BJ (cell line): Measurements from ENCODE around the gene GTF3C1. TPM values are rescaled to one million over a fixed set of nuclear protein-coding genes. Genes with fewer than 3 reads are reported as not detected.

ENCODE experiments used
- CTCF ChIA-PET: fragments of 350-600 bp; formaldehyde crosslinking; extraction: SDS; loops from one replicate; lab custom pipeline; 2021; ENCODE audit warnings: antibody characterized with exemption, inconsistent platforms; lab: Yijun Ruan, JAX
- POLR2A ChIA-PET: fragments of 300-600 bp; sonication (Branson Sonifier 250); formaldehyde crosslinking; extraction: SDS; loops from one replicate; lab custom pipeline; 2021; ENCODE audit warnings: antibody characterized with exemption; lab: Charles Lee
- DNase-seq: peaks from one replicate; pipeline ENCODE4 v3.0.0-alpha.2; 2011; ENCODE audit warnings: low read depth
- H3K27me3 ChIP-seq: 2 replicates; pipeline ENCODE4 v1.6.0; 2011; ENCODE audit warnings: low read length; ENCODE audit not compliant: control insufficient read depth, insufficient read depth
- H3K36me3 ChIP-seq: 2 replicates; pipeline ENCODE4 v1.5.1; 2011; ENCODE audit warnings: low read length; ENCODE audit not compliant: control insufficient read depth, insufficient read depth
- H3K4me3 ChIP-seq: 2 replicates; pipeline ENCODE4 v1.5.1; 2011; ENCODE audit warnings: low read depth, mild to moderate bottlenecking, control low read depth, low read length
- CTCF ChIP-seq: IDR thresholded peaks from 2 replicates; pipeline ENCODE4 v1.5.1; 2011; ENCODE audit warnings: low read depth, mild to moderate bottlenecking, control low read depth, inconsistent platforms, low read length, moderate library complexity; ENCODE audit not compliant: insufficient read depth
- polyA plus RNA-seq: library from polyadenylated mRNA; depleted of rRNA; stranded (reverse); fragments of >200 nt; gene quantifications from 2 replicates; pipeline ENCODE4 v1.2.3, GENCODE V29; 2011

GTF3C1 gene
- polyA plus RNA-seq, 1 experiment, result 35.8 TPM

- H3K4me3 ChIP-seq, result no peak overlapping the region
- DNase-seq, result no peak
- no peak for TF ChIP-seq CTCF
- H3K27me3 ChIP-seq, result no peaks in the 10 kb centered on the region
- POLR2A ChIA-PET, result interaction anchor here (0.6 to 0.7 kb wide), 2 partner anchors 62 to 260 kb away, joined by 3 to 4 read pairs; partner anchors contain the start of gene IL21R
- CTCF ChIA-PET, result interaction anchor here (1.1 kb wide), 1 partner anchor 15 kb away, joined by 4 read pairs; no protein-coding TSS in a partner anchor
- peaks cover 50% of the 10 kb centered on the region for H3K36me3 ChIP-seq
Observed at GRCh38 chr16:27463741-27464591, 85.7 kb downstream of the GTF3C1 start.

GRCh38 chr16:27462846-27463682, 86.6 kb downstream of the GTF3C1 start:
- H3K36me3 ChIP-seq, result peaks cover 48% of the 10 kb centered on the region
- TF ChIP-seq CTCF, result no peak
- CTCF ChIA-PET, result interaction anchor here (1.0 to 1.9 kb wide), 3 partner anchors 14 to 308 kb away, joined by 4 to 5 read pairs (median 4); no protein-coding TSS in a partner anchor

GRCh38 chr16:27462200-27462845, 87.4 kb downstream of the GTF3C1 start:
- H3K4me3 ChIP-seq, result no peak overlapping the region
- no peak for DNase-seq
- CTCF ChIA-PET, result interaction anchor here (1.0 to 1.9 kb wide), 3 partner anchors 13 to 308 kb away, joined by 4 to 5 read pairs (median 4); no protein-coding TSS in a partner anchor
- no peaks in the 10 kb centered on the region for H3K27me3 ChIP-seq
- H3K36me3 ChIP-seq, result peaks cover 46% of the 10 kb centered on the region
- POLR2A ChIA-PET, result no interaction called here
- TF ChIP-seq CTCF, result no peak

More at GRCh38 chr16:27462846-27463682, 86.6 kb downstream of the GTF3C1 start:
- no peak for DNase-seq
- Histone ChIP-seq H3K4me3 (no peak overlapping the region), H3K27me3 (no peaks in the 10 kb centered on the region)
- POLR2A ChIA-PET, result interaction anchor here (0.6 kb wide), 1 partner anchor 259 kb away, joined by 3 read pairs; no protein-coding TSS in a partner anchor

- ChIA-PET CTCF (interaction anchor here (1.0 to 1.9 kb wide), 2 partner anchors 226 to 307 kb away, joined by 4 to 5 read pairs; no protein-coding TSS in a partner anchor), POLR2A (no interaction called here)
- no peaks in the 10 kb centered on the region for H3K27me3 ChIP-seq
- no peak for TF ChIP-seq CTCF
- no peak overlapping the region for H3K4me3 ChIP-seq
- peaks cover 41% of the 10 kb centered on the region for H3K36me3 ChIP-seq
- no peak for DNase-seq
Observed at GRCh38 chr16:27461483-27462171, 88.1 kb downstream of the GTF3C1 start.
